Measurements from ENCODE around the gene LRRC2.

- TF ChIP-seq EZH2 (IDR thresholded peaks at IDR 0.05) (no peak), POLR2AphosphoS5 (IDR thresholded peaks at IDR 0.05; ENCODE audit: borderline replicate concordance, low read depth, low read length) (no peak), FOXP2 (optimal IDR thresholded peaks at IDR 0.05; ENCODE audit: control extremely low read depth, extremely low read length, insufficient read depth) (no peak)
Measured at GRCh38 chr3:46565077-46565476, 1.0 kb downstream of the LRRC2 start.

Measured in SK-N-MC (cell line).